GM19025 (cell line): Measurements from ENCODE around the gene PLA2G2A.

Experiments used
- ATAC-seq: cut with Tn5 transposase; IDR thresholded peaks from one replicate; pipeline ENCODE4 v1.9.1; 2021; ENCODE audit warnings: mild to moderate bottlenecking, low read depth, moderate library complexity; ENCODE audit not compliant: unreplicated experiment

The PLA2G2A gene

DNA sequence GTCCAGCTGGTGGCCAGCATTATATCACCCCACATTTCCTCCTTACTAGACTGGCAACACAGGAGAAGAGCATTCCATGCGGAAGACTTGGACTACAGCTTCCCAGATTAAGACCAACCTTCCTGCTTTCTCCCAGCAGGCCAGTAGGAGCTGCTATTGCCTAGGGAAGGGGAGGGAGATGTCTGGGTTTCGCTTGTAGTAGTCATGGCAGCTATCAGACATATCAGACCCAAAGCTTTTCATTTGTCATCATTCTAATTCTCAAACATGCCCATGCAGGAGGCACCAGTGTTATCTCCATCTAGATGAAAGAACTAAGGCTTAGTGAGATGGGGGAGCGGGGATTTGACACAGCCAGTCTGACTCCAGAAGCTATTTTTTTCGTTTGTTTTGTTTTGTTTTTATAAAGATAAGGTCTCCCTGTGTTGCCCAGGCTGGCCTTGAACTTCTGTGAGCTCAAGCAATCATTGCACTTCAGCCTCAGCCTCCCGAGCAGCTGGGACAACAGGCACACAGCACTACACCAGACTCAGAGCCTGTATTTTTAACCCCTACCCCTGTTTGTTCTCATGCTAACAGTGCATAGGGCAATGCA, 4.5 kb downstream of the PLA2G2A start:
- no peak for ATAC-seq

- no peak for ATAC-seq
Measured at GRCh38 chr1:19973616-19974015, 5.8 kb downstream of the PLA2G2A start.

- ATAC-seq, result no peak
Measured at GRCh38 chr1:19971664-19972063, 7.8 kb downstream of the PLA2G2A start.

GRCh38 chr1:19969898-19970660, 9.3 kb downstream of the PLA2G2A start:
- ATAC-seq, result no peak

DNA sequence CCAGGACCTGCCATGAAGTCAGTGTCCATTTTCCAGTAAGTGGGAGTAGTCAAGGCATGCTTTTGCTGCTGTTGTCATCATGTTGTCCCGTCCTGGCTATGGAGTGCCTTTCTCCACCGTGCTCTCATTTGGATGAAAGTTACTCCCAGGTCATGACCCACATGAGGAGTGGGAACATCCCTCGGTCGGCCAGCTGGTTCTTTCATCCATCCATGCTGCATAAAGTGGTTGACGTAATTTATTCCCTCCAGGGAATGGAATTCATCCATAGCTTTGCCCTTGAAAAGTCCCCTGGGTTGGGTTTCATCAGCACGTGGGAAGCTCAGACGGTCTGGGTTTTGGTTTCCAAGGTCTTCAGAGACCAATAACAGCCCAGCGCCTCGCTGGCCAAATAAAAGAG, 11.6 kb downstream of the PLA2G2A start:
- ATAC-seq, result no peak

GRCh38 chr1:19964542-19964941, 14.9 kb downstream of the PLA2G2A start:
- no peak for ATAC-seq

GRCh38 chr1:19963636-19964035, 15.8 kb downstream of the PLA2G2A start:
- ATAC-seq, result no peak

DNA sequence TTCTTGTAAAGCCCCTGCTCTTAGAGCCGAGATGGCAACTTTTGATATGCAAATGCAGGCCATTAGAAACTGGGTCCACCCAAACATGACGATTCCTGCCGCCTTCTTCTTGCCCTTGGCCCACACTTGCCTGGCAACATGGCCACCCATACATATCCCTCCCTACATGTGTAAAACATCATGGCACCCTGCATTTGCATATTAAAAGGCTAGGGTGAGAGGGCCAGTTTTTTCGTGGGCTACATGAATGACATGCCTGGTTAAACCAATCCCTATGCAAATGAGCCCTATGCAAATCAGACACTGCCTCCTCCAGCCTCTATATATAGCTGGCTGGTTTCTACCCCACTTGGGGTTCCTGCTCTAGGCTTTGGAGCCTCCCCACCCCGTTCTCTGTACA, 18.8 kb downstream of the PLA2G2A start:
- ATAC-seq, result no peak

DNA sequence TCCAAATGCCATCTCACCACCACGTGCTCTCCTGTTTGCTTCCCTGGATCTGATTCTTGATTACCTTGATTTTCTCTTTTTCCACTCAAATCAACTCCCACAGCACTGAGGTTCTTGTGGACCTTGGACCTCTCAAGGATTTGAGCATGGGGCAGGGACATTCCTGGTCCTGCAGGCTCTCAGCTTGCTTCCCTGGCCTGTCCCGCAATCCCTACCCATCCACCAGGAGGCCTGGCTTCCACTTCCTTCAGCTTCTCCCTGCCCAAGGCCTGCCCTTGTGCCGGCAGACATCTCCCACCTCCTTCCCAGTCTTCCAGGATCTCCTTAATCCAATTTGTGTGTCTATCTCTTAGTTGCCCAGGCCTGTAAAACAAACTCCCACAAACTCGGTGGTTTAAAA, 21.6 kb downstream of the PLA2G2A start:
- no peak for ATAC-seq

GRCh38 chr1:19955534-19956170, 23.8 kb downstream of the PLA2G2A start:
- no peak for ATAC-seq

DNA sequence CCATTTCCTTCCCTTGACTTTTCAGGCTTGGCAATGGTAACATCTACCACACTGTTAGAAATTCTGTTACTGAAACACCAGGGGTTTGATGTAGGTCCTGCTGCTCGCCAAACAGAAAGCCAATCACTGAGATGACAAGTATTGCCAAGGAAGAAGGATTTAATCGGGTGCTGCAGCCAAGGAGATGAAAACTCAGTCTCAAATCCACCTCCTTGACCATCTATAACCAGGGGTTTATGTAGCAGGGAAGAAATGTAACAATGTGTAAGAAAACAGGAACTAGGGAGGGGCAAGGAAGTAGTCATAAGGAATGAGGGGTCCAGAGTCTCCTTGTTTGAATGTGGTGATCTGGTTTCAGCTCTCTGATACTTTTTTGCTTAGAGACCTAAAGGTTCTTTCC, 25.4 kb downstream of the PLA2G2A start:
- ATAC-seq, result no peak

GRCh38 chr1:19949016-19949415, 30.4 kb downstream of the PLA2G2A start:
- ATAC-seq, result no peak

- ATAC-seq, result no peak
Measured at GRCh38 chr1:19946971-19947370, 32.4 kb downstream of the PLA2G2A start.

GRCh38 chr1:19946331-19946751, 33.1 kb downstream of the PLA2G2A start:
- ATAC-seq, result no peak

GRCh38 chr1:19945914-19946313, 33.5 kb downstream of the PLA2G2A start:
- ATAC-seq, result no peak

GRCh38 chr1:19942657-19943056, 36.8 kb downstream of the PLA2G2A start:
- no peak for ATAC-seq

DNA sequence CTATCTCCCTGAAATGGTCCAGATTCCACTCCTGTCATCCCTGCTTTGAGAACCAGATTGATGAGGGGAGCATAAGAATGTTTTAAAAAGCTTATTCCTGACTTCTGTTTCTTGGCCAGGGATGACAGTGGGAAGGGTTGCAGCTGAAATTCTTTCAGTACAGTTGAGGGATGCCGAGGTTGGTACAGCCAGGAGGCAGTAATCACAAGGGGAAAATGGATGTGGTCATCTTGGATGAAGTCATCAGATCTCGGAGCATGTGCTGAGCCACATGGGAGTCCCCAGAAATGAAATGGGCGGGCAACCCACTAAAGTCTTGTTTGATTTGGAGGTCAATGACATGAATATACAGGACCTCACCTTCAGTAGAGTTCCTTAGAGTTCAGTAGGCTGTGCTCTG, 37.3 kb downstream of the PLA2G2A start:
- ATAC-seq, result no peak

- no peak for ATAC-seq
Measured at GRCh38 chr1:19941206-19941568, 38.2 kb downstream of the PLA2G2A start.

DNA sequence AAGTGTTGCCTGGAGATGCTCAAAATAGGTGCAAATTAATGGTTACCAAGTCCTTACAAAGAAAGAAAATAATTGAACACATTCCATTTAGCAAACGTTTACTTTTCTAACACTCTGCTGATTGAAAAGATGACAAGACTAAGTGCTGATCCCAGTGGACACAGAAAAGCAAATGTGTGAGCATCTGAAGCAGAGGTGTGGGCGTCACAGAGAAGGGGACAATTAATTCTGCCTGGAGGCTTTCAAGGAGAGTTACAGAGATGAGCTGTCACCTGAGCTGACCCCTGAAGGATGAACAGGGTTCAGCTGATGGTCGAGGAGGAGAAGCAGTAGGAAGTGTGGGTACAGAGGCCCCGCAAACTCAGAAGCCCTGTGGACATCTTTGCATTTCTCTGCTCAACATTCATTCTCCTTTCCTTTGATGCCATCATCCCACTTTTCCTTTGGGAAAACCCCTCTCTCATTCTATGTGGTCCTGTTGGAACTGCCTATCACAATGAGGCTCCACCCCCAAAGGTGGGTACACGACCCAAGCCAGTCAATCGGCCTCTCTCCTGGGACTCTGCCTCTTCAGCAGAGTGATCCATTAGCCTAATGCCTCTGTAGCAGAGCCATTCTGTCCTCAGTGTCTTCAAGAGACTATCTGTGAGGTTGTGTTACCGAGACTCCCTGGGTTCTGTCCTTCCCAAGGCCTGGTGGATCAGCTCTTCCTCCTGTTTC, 38.8 kb downstream of the PLA2G2A start:
- ATAC-seq, result no peak

DNA sequence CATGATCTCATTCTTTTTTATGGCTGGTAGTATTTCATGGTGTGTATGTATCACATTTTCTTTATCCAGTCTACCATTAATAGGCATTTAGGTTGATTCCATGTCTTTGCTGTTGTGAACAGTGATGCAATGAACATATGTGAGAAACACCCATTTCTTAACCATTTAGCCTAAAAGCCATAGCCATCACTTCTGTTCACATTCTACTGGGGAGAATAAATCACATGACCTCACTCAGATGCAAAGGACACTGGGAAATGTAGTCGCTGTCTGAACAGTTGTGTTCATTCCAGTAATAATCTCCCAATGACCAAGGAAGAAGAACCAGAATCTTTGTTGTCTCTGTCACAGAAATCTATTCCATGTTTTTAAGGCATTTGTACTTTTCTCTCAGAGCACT, 40.9 kb downstream of the PLA2G2A start:
- no peak for ATAC-seq

DNA sequence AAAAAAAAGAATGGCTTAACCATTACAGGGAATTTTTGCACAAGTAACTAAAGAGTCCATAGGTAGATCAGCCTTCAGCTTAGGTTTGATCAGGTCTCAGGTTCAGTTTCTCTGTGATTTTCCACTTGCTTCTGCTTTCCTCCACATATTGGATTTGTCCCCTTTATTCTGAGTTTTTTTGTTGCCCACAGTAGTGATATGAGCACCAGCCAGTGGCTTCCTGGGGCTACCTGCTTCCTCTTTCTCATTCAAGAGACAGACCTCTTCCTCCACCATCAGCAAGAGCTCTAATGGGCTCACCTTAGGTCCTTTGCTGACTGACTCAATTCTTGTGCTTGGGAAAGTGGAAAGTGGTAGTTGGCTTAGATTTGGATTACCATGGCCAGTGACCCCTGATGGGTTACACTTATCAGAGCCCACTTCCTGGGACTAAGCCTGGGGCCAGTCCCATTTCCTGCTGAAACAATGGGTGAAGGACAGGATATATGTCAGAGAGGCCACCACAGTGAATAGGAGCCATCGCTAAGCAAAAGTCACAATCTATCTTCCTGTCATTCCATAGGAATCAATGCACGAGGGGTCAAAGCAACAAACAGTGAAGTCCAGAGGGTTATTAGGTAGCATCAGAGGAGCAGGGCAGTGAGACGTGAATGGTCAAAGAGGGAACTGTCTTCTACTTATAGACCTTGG, 43.2 kb downstream of the PLA2G2A start:
- ATAC-seq, result no peak
